Suprapubic skin (tissue), 3 donors: ENCODE data around the gene PLXNC1.

Experiments used
- EP300 ChIP-seq: sonication (generic); formaldehyde crosslinking; IDR thresholded peaks from one replicate; pipeline ENCODE4 v1.6.1; 2017; ENCODE audit warnings: antibody characterized with exemption
- POLR2A ChIP-seq, 2 donors: fragments of 450-650 bp; IDR thresholded peaks; one replicate each; pipeline ENCODE4 v1.6.1; 2017; ENCODE audit warnings: antibody characterized with exemption in 2 of 2, mild to moderate bottlenecking in 2 of 2, moderate library complexity in 2 of 2
- TF ChIP-seq, protein P1 (sequence below), 2 donors: fragments of 200-600 bp in 1 of 2; fragments of 450-650 bp in 1 of 2; sonication (generic) in 1 of 2; IDR thresholded peaks; one replicate each; pipeline ENCODE4 v1.5.1; 2016 to 2019; ENCODE audit warnings: antibody characterized with exemption in 2 of 2, mild to moderate bottlenecking in 1 of 2, moderate library complexity in 1 of 2

GRCh38 chr12:94309373-94309772 is 161.0 kb downstream of the PLXNC1 start:
- TF ChIP-seq POLR2A (IDR thresholded peaks at IDR 0.05) (no peak), EP300 (no peak)
- TF ChIP-seq, protein P1, sequence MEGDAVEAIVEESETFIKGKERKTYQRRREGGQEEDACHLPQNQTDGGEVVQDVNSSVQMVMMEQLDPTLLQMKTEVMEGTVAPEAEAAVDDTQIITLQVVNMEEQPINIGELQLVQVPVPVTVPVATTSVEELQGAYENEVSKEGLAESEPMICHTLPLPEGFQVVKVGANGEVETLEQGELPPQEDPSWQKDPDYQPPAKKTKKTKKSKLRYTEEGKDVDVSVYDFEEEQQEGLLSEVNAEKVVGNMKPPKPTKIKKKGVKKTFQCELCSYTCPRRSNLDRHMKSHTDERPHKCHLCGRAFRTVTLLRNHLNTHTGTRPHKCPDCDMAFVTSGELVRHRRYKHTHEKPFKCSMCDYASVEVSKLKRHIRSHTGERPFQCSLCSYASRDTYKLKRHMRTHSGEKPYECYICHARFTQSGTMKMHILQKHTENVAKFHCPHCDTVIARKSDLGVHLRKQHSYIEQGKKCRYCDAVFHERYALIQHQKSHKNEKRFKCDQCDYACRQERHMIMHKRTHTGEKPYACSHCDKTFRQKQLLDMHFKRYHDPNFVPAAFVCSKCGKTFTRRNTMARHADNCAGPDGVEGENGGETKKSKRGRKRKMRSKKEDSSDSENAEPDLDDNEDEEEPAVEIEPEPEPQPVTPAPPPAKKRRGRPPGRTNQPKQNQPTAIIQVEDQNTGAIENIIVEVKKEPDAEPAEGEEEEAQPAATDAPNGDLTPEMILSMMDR (IDR thresholded peaks at IDR 0.05), result no peak
